ENCODE results near the gene TTLL4.
"Not testable (repeated sequence)": the region's sequence is repeated elsewhere in the genome, so short reads cannot be mapped to it uniquely, and the experiment has no call there.

Gene TTLL4

GRCh38 chr2:218746470-218746795, 35.8 kb downstream of the TTLL4 start:
- DNase-seq: no peak

DNA sequence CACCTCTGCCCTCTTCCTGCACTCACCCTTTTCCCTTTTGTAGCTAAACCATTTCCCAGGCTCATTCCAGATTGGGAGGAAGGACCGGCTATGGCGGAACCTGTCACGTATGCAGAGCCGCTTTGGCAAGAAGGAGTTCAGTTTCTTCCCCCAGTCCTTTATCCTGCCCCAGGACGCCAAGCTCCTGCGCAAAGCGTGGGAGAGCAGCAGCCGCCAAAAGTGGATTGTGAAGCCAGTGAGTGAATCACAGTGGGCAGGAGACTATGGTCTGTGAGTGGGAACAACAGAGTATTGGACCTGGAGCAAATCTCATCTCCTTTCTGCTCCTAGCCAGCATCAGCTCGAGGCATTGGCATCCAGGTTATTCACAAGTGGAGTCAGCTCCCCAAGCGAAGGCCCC, 36.3 kb downstream of the TTLL4 start:
- DNase-seq: no peak

DNA sequence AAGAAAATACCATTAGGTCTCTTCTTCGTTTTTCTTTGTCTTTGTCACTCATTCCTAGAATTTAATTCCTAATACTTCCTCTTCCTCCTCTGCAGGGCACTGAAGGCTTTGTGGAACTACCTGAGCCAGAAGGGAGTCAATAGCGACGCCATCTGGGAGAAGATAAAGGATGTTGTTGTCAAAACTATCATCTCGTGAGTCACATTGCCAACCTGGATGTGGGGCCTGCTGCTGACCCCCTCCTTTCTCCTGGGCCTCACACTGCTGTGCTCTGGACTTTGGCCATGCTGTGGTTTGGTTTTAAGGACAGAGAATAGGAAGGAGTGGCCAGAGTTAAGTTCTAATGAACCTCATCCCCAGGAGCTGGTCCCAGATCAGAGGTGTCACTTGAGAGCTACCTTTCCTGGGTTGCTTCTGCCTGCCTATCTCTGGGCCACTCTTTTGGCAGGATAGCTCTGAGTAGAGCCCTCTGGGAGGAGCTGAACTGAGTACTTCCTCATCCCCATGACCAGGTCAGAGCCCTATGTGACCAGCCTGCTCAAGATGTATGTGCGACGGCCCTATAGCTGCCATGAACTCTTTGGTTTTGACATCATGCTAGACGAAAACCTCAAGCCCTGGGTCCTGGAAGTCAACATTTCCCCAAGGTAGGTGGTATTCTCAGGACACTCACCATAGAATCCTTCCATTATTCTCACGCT, 38.3 kb downstream of the TTLL4 start:
- no peak for DNase-seq

GRCh38 chr2:218754201-218754600, 43.6 kb downstream of the TTLL4 start:
- DNase-seq: no peak

DNA sequence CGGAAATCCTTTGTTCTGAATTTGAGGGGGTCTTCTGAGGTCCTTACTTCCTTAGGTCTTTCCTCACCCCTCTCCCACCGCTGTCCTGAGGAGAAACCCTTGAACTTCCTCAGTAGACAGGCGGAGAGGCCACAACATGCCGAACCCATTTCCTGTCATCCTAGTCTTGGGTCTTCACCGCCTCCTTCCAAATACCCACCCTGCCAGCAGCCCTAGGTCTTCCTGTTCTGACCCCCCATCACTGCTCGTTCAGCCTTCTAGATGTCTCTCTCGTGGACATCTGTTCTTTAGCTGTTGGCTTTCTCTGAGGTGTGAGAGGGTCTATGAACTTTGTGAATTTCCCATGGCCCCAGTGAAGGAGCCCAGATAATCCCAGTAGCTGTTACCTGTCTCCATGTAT, 44.1 kb downstream of the TTLL4 start:
- DNase-seq: no peak

DNA sequence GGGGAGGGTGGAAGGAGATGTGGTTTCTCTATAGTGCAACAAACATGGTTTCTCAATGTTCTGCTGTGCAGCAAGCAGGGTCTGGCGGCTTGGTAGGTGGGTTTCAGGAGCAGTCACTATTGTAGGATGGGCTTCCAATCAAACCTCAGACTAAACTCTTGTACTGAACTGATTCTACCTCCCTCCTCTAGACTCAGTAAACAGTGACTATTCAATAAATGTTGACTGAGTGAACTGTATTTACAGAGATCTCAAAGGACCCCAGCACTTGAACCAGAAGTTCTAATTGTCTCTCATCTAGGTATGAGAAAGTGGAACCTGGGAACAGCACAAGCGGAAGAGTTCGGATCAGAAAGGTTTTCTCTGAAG, 44.5 kb downstream of the TTLL4 start:
- no peak for DNase-seq

DNA sequence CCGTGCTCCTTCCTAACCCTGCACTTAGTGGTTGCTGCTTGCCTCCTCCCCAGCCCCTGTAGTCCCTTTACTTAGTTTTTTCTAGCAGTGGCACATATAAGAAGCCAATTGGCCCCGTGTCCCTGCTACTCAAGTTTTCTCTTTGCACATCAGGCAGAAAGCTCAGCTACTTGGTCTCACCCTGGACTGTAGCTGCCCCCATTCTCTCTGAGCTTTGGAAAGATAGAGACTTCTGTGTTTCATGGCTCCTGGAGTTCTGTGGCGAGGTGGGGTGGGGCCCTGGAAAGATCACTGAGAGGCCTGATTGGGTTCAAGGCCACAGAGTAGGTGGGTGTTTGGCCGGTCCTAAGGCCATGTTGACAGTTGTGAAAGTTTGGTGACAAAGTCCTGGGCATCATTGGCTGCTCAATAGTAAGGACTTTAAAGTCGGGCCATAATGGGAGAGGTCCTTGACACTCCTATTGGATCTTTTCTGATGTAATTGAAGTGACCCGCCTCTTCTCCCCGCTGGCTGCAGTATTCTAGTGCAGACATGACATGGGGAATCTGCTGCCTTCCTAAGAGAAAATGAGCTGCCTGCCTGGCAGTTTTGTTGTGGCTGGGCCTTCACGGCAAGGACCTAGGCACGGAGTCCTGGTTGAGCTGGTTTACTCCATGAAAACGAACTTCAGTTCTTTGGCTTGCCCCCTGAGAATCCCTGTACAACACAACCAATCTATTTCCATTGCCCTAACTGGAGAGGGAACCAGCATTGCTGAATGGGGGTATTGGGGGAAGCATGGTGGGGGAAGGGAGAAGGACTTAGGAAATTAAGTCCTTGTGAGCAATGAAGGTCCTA, 45.2 kb downstream of the TTLL4 start:
- no peak for DNase-seq

GRCh38 chr2:218756599-218757377, 46.2 kb downstream of the TTLL4 start:
- no peak for DNase-seq

DNA sequence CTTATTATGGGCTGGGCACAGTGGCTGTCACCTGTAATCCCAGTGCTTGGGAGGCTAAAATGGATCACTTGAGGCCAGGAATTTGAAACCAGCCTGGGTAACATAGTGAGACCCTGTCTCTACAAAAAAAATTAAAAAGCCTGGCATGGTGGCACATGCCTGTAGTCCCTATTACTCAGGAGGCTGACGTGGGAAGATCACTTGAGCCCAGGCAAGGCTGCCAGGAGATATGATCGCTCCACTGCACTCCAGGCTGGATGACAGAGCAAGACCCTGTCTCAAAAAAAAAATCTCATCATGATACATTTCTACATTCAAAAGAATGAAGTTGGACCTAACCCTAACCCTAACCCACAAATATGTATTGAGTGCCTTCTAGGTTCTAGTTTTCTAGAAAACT, 51.2 kb downstream of the TTLL4 start:
- no peak for DNase-seq

DNA sequence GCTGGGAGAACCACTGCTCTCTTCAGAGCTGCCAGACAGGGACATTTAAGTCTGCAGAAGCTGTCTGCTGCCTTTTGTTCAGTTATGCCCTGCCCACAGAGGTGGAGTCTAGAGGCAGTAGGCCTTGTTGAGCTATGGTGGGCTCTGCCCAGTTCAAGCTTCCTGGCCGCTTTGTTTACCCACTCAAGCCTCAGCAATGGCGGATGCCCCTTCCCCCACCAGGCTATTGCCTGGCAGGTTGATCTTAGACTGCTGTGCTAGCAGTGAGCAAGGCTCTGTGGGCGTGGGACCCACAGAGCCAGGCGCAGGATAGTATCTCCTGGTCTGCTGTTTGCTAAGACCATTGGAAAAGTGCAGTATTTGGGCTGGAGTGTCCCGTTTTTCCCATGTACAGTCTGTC, 62.1 kb downstream of the TTLL4 start:
- not testable (repeated sequence) for DNase-seq

DNA sequence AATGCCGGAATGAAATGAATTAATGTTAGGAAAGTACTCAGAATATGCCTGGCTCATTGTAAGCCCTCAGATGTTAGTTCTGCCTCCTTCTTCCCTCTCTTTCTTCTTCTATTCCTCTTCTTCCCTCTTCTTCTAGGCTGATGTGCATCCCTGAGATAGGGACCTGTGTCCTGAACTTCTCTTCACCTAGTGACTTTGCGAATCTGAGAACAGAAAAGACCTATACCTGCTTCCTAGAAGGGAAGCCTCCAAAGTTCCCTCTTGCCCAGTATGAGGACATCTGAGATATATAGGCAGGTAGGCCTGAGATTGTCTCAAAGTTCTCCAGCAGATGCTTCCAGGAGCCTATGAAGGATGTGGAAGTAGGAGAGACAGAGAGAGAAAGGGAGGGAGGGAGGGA, 63.2 kb downstream of the TTLL4 start:
- no peak for DNase-seq

DNA sequence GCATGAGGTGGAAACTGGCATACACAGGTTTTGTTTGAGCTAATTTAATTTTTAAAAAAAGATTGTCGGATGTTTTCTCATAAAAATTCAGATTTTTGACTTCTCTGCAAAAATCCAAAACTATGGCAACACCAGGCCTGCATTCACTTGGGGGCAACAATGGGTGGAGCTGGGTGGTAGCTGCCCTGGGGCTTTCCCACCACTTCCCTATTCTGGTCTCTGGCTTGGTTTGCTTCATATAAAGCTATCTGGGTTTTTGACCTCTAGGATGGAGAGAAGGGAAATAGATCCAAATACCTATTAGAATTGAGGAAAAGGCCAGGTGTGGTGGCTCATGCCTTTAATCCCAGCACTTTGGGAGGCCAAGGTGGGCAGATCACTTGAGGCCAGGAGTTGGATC, 65.9 kb downstream of the TTLL4 start:
- DNase-seq: no peak

- no peak for DNase-seq
These were observed 66.8 kb downstream of the TTLL4 start for GRCh38 chr2:218777276-218777990.

DNA sequence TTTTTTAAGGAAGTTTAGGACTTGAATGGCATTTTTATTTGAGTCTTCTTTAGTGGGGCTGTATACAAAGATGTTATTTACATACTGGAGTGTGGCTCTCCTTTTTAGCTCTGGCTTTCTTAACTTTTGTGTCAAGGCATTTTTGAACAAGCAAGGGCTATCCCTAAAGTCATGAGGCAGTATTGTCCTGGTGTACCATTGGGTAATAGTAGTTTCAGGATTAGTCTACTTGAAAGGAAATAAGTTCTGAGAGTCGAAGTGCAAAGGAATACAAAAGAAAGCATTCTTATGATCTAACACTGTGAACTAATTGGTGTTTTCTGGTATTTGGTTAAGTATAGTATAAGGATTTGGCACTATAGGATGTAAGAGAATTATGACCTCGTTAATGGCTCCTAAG, 69.4 kb downstream of the TTLL4 start:
- no peak for DNase-seq

DNA sequence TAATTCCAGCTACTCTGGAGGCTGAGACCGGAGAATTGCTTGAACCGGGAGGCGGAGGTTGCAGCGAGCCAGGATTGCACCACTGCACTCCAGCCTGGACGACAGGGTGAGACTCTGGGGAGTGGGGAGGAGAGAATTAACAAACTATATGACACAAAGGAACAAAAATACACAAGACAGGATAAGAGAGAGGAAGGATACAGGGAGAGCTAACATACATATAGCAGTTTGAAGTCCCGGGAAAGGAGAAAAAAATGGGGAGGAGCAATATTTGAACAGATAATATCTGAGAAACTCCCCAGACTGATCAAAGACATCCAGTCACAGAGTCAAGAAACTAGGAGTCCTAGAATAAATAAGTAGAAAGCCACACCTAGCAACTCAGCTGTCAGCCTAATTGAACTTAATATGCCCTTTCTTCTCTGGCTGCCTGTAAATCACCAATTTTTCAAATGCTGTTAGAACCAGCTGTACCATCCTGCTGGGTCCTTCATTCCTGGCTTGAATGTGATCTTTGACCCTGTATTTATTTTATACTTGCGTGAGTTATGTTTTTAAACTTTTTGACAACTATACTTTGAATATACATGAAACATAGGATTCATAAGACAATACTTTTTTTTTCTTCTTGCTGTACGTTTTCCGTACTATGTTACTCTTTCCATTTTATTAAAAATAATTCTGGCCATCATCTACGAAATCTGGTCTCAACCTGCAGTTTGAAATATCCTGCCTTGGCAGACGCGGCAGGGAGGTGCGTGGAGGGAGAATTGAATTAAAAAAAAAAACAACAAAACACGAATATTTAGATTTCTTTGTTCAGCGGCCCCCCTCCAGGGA, 70.4 kb downstream of the TTLL4 start:
- no peak for DNase-seq

DNA sequence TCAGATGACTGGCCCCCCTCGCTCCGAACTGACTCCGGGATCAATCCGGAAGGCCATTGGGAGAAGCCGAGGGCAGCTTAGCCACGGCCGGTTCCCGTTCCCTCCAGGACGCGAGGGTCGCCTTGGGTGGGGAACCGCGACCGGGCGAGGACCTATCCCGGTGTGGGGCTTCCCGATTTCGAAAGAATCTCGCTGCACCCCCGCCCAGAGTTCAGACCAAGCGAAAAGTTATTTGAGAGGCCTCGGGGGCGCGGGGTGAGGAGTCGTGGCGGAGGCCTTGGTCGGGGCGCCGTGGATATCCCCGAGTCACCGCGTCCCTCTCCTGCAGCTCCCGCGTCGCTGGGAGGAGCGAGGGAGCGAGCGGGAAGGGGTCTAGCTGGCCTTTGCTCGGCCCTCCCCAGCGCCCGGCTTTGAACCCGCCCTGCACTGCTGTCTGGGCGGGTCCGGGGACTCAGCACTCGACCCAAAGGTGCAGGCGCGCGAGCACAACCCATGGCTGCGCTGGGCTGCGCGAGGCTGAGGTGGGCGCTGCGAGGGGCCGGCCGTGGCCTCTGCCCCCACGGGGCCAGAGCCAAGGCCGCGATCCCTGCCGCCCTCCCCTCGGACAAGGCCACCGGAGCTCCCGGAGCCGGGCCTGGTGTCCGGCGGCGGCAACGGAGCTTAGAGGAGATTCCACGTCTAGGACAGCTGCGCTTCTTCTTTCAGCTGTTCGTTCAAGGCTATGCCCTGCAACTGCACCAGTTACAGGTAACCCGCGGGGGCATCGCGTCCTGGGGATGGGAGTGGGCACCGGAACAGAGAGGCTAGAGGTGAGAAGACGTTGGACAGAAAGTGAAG, 71.3 kb downstream of the TTLL4 start, which contains the start of gene CYP27A1:
Gene CYP27A1, plus strand, starts transcription at position 457 of the 837 bp plus-strand sequence. Its CDS starts 36 bp downstream, at position 493.
- DNase-seq: no peak

GRCh38 chr2:218782528-218782844, 71.9 kb downstream of the TTLL4 start:
- no peak for DNase-seq

GRCh38 chr2:218783688-218784087, 73.1 kb downstream of the TTLL4 start:
- no peak for DNase-seq

- DNase-seq: no peak
These were observed 74.5 kb downstream of the TTLL4 start for GRCh38 chr2:218785103-218785502.

DNA sequence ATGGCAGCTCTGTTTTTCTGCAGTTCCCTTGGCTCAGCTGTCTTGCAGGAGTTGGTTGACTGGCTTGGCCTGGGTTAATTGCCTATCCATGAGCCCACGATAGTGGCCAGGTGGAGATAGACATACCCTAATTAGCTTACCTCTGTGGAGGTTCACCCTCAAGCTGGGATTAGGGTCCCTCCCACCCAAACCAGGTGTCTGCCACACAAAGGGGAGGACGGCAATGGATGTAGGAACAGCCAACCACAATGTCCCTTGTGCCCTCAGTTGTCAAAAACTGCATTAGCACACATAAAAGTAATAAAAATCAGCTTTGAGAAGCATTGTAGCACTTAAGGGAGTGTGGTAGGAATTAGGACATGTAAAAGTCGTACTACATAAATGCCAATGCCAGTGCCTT, 75.5 kb downstream of the TTLL4 start:
- no peak for DNase-seq

DNA sequence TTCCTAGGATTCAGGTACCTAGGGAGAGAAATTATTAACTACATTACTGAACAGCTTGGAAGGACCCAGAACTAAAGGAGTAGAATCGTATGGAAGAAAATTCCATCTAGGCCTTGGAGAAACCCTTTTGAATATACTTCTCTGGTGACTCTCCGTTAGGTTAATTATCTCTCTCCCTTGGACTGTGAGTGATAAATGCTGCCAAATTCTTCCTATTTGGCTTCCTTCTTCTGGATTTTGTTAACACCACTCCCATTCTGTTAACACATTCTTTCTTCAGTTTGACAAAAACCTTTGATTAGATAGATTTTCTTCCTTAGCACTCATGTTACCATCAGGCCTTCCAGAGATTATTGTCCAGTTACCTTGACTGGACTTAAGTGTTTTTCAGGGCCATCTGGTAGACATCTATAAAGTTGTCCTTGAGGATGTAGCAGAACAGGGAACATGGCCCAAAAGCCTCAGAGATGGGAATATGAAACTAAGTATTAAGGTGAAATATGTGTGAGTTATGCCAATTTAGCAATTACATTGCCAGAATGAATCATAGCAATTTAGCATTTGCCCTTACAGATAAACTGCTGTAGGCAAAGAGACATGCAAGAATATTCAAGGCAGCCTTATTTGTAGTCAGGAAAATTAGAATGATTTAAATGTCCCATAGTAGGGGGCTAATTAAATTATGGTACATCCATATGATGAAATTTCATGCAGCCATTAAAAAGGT, 78.1 kb downstream of the TTLL4 start:
- no peak for DNase-seq
